CD4-positive, CD25-positive, alpha-beta regulatory T cell (primary cell): ENCODE results near the gene PLB1. TPM values are rescaled to one million over a fixed set of nuclear protein-coding genes. Genes with fewer than 3 reads are reported as not detected.

Experiments used
- ATAC-seq, 2 donors: fragments of 150-1000 bp; cut with Tn5 transposase; one replicate each; pipeline ENCODE4 v1.10.0; 2021; ENCODE audit warnings: low read depth in 2 of 2, moderate number of reproducible peaks in 2 of 2, moderate library complexity in 1 of 2
- DNase-seq, 3 donors: peaks; one replicate each; pipeline versions ENCODE4 v3.0.0 to v3.0.0-alpha.2; 2012 to 2022; ENCODE audit warnings: mixed read lengths in 1 of 3
- H3K27ac ChIP-seq: one replicate; pipeline ENCODE4 v1.7.0; 2013; ENCODE audit warnings: mild to moderate bottlenecking, low read length; ENCODE audit not compliant: insufficient read depth, poor library complexity, severe bottlenecking
- H3K27me3 ChIP-seq: one replicate; pipeline ENCODE4 v1.7.0; 2013; ENCODE audit warnings: low read length; ENCODE audit not compliant: control insufficient read depth, insufficient read depth
- H3K36me3 ChIP-seq: one replicate; pipeline ENCODE4 v1.7.0; 2013; ENCODE audit warnings: mild to moderate bottlenecking, low read length, moderate library complexity; ENCODE audit not compliant: control insufficient read depth, insufficient read depth
- H3K4me1 ChIP-seq: 2 replicates; pipeline ENCODE4 v1.7.0; 2013; ENCODE audit warnings: mild to moderate bottlenecking, low read length; ENCODE audit not compliant: insufficient read depth, control insufficient read depth, poor library complexity, severe bottlenecking
- H3K4me3 ChIP-seq: one replicate; pipeline ENCODE4 v1.7.0; 2013; ENCODE audit warnings: low read depth, mild to moderate bottlenecking, low read length, moderate library complexity
- H3K9me3 ChIP-seq, 2 experiments: 1 replicate in 1 of 2; 2 replicates in 1 of 2; pipeline ENCODE4 v1.7.0; 2013; ENCODE audit warnings: low read length in 2 of 2, mild to moderate bottlenecking in 1 of 2, moderate library complexity in 1 of 2; ENCODE audit not compliant: control insufficient read depth in 2 of 2
- H3K27ac Mint-ChIP-seq, 3 donors: one replicate each; pipeline ENCODE4 v1.8.0; 2020 to 2022; ENCODE audit warnings: mild to moderate bottlenecking in 3 of 3, mixed read lengths in 3 of 3, moderate library complexity in 2 of 3
- H3K27me3 Mint-ChIP-seq: one replicate; pipeline ENCODE4 v1.8.0; 2022; ENCODE audit warnings: mild to moderate bottlenecking, mixed read lengths
- H3K36me3 Mint-ChIP-seq: one replicate; pipeline ENCODE4 v1.8.0; 2020; ENCODE audit warnings: mixed read lengths
- H3K4me1 Mint-ChIP-seq, 4 donors: one replicate each; pipeline ENCODE4 v1.8.0; 2020 to 2022; ENCODE audit warnings: mixed read lengths in 4 of 4, mild to moderate bottlenecking in 1 of 4
- H3K4me3 Mint-ChIP-seq, 4 donors: one replicate each; pipeline ENCODE4 v1.8.0; 2020 to 2022; ENCODE audit warnings: mild to moderate bottlenecking in 4 of 4, mixed read lengths in 4 of 4, moderate library complexity in 3 of 4
- H3K9me3 Mint-ChIP-seq, 7 donors: one replicate each; pipeline ENCODE4 v1.8.0; 2020 to 2022; ENCODE audit warnings: mixed read lengths in 7 of 7, mild to moderate bottlenecking in 3 of 7, moderate library complexity in 2 of 7
- polyA plus RNA-seq, 4 donors: library from polyadenylated mRNA; unstranded; fragments of 300-500 nt; fragmentation: Illumina TruSeq; gene quantifications; one replicate each; pipeline ENCODE4 v1.2.3, GENCODE V29; 2021
- total RNA-seq: library from RNA; stranded (reverse); gene quantifications from one replicate; pipeline ENCODE4 v1.2.3, GENCODE V29; 2022

The PLB1 gene
- total and polyA plus RNA-seq, 5 donors from 2014 or later, result 0.08 to 2.5 (median 0.97) TPM

- H3K4me3 ChIP-seq, result no peak overlapping the region
- Mint-ChIP-seq H3K27me3 (no peaks in the 10 kb centered on the region), H3K27ac (peak overlapping the region; percentile 96 to 100 (median 100)), H3K4me1 (peaks cover 13 to 80% (median 53%) of the 10 kb centered on the region in 4 donors), H3K9me3 (no peaks in the 10 kb centered on the region), H3K4me3 (peak overlapping the region in 3 of 4 donors; percentile 59 to 79 (median 76)), H3K36me3 (peaks cover 3% of the 10 kb centered on the region)
- H3K27ac ChIP-seq, result peak overlapping the region; percentile 98
- H3K27me3 ChIP-seq, result no peaks in the 10 kb centered on the region
- H3K4me1 ChIP-seq, result peaks cover 72% of the 10 kb centered on the region
- no peak for ATAC-seq
- H3K36me3 ChIP-seq, result no peaks in the 10 kb centered on the region
- DNase-seq, result no peak
- H3K9me3 ChIP-seq, result no peaks in the 10 kb centered on the region
Observed at GRCh38 chr2:28620291-28620793, 124.5 kb downstream of the PLB1 start.

GRCh38 chr2:28620801-28621171, 124.9 kb downstream of the PLB1 start:
- Mint-ChIP-seq H3K27ac (peak overlapping the region; percentile 96 to 100 (median 100)), H3K27me3 (no peaks in the 10 kb centered on the region), H3K36me3 (peaks cover 3% of the 10 kb centered on the region), H3K4me1 (peaks cover 13 to 84% (median 56%) of the 10 kb centered on the region in 4 donors), H3K9me3 (no peaks in the 10 kb centered on the region), H3K4me3 (peak overlapping the region in 3 of 4 donors; percentile 76 to 79 (median 78))
- Histone ChIP-seq H3K4me1 (peaks cover 73% of the 10 kb centered on the region), H3K9me3 (no peaks in the 10 kb centered on the region), H3K27ac (peak overlapping the region; percentile 98), H3K36me3 (no peaks in the 10 kb centered on the region), H3K27me3 (no peaks in the 10 kb centered on the region), H3K4me3 (peak overlapping the region; percentile 69)
- ATAC-seq (no peak), DNase-seq (no peak)

GRCh38 chr2:28621172-28622100, 125.6 kb downstream of the PLB1 start:
- peak; percentile 80 to 91 (median 85) for DNase-seq
- Histone ChIP-seq H3K4me1 (peaks cover 76% of the 10 kb centered on the region), H3K4me3 (peak overlapping the region; percentile 69), H3K36me3 (no peaks in the 10 kb centered on the region), H3K27me3 (no peaks in the 10 kb centered on the region), H3K27ac (peak overlapping the region; percentile 98), H3K9me3 (no peaks in the 10 kb centered on the region)
- Mint-ChIP-seq H3K36me3 (peaks cover 3% of the 10 kb centered on the region), H3K9me3 (no peaks in the 10 kb centered on the region), H3K27me3 (no peaks in the 10 kb centered on the region), H3K4me1 (peaks cover 13 to 91% (median 56%) of the 10 kb centered on the region in 4 donors), H3K27ac (peak overlapping the region; percentile 96 to 100 (median 100)), H3K4me3 (peak overlapping the region; percentile 57 to 79 (median 77))
- peak; percentile 84 to 86 for ATAC-seq

GRCh38 chr2:28622101-28622499, 126.2 kb downstream of the PLB1 start:
- H3K4me3 ChIP-seq, result peak overlapping the region; percentile 69
- H3K27ac Mint-ChIP-seq, result peak overlapping the region; percentile 96 to 100 (median 100)
- peaks cover 13 to 97% (median 56%) of the 10 kb centered on the region in 4 donors for H3K4me1 Mint-ChIP-seq
- H3K36me3 Mint-ChIP-seq, result peaks cover 3% of the 10 kb centered on the region
- peak overlapping the region; percentile 57 to 79 (median 77) for H3K4me3 Mint-ChIP-seq
- H3K36me3 ChIP-seq, result no peaks in the 10 kb centered on the region
- no peaks in the 10 kb centered on the region for H3K9me3 Mint-ChIP-seq
- DNase-seq (no peak), ATAC-seq (no peak)
- peaks cover 81% of the 10 kb centered on the region for H3K4me1 ChIP-seq
- no peaks in the 10 kb centered on the region for H3K27me3 Mint-ChIP-seq
- no peaks in the 10 kb centered on the region for H3K27me3 ChIP-seq
- no peaks in the 10 kb centered on the region for H3K9me3 ChIP-seq
- peak overlapping the region; percentile 98 for H3K27ac ChIP-seq

- no peaks in the 10 kb centered on the region for H3K36me3 ChIP-seq
- no peaks in the 10 kb centered on the region for H3K9me3 ChIP-seq
- Mint-ChIP-seq H3K9me3 (no peaks in the 10 kb centered on the region), H3K4me3 (peak overlapping the region; percentile 12 to 76 (median 53)), H3K4me1 (peaks cover 13 to 94% (median 52%) of the 10 kb centered on the region in 4 donors), H3K27me3 (no peaks in the 10 kb centered on the region), H3K27ac (peak overlapping the region; percentile 32 to 100 (median 100)), H3K36me3 (peaks cover 3% of the 10 kb centered on the region)
- DNase-seq, result no peak
- no peak overlapping the region for H3K4me3 ChIP-seq
- H3K27me3 ChIP-seq, result no peaks in the 10 kb centered on the region
- peaks cover 65% of the 10 kb centered on the region for H3K4me1 ChIP-seq
- H3K27ac ChIP-seq, result peak overlapping the region; percentile 98
- no peak for ATAC-seq
Observed at GRCh38 chr2:28623582-28624405, 127.9 kb downstream of the PLB1 start.

GRCh38 chr2:28624436-28624792, 128.6 kb downstream of the PLB1 start:
- no peak for ATAC-seq
- Histone ChIP-seq H3K27me3 (no peaks in the 10 kb centered on the region), H3K27ac (peak overlapping the region; percentile 73), H3K9me3 (no peaks in the 10 kb centered on the region), H3K4me1 (peaks cover 65% of the 10 kb centered on the region), H3K36me3 (no peaks in the 10 kb centered on the region), H3K4me3 (no peak overlapping the region)
- no peak for DNase-seq
- Mint-ChIP-seq H3K9me3 (no peaks in the 10 kb centered on the region), H3K4me1 (peaks cover 13 to 88% (median 48%) of the 10 kb centered on the region in 4 donors), H3K27me3 (no peaks in the 10 kb centered on the region), H3K27ac (peak overlapping the region; percentile 96 to 100 (median 100)), H3K36me3 (peaks cover 3% of the 10 kb centered on the region), H3K4me3 (peak overlapping the region; percentile 45 to 76 (median 60))
